ENCODE results near the gene BCR. TPM values are rescaled to one million over a fixed set of nuclear protein-coding genes. Genes with fewer than 3 reads are reported as not detected.
A peak's percentile ranks its signal among the peaks of the same experiment; 100 is the strongest.

The BCR gene
- polyA plus RNA-seq, 1 experiment = 24.0 TPM

DNA sequence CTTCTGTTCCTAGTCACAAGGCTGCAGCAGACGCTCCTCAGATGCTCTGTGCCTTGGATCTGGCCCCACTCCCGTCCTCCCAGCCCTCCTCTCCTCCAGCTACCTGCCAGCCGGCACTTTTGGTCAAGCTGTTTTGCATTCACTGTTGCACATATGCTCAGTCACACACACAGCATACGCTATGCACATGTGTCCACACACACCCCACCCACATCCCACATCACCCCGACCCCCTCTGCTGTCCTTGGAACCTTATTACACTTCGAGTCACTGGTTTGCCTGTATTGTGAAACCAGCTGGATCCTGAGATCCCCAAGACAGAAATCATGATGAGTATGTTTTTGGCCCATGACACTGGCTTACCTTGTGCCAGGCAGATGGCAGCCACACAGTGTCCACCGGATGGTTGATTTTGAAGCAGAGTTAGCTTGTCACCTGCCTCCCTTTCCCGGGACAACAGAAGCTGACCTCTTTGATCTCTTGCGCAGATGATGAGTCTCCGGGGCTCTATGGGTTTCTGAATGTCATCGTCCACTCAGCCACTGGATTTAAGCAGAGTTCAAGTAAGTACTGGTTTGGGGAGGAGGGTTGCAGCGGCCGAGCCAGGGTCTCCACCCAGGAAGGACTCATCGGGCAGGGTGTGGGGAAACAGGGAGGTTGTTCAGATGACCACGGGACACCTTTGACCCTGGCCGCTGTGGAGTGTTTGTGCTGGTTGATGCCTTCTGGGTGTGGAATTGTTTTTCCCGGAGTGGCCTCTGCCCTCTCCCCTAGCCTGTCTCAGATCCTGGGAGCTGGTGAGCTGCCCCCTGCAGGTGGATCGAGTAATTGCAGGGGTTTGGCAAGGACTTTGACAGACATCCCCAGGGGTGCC lies 109.8 kb downstream of the BCR start:
- POLR2A ChIA-PET = no interaction called here
- DNase-seq (ENCODE audit: low read depth) = no peak
- H3K36me3 ChIP-seq (ENCODE audit: control insufficient read depth, insufficient read depth, low read length) = peaks cover 28% of the 10 kb centered on the region

DNA sequence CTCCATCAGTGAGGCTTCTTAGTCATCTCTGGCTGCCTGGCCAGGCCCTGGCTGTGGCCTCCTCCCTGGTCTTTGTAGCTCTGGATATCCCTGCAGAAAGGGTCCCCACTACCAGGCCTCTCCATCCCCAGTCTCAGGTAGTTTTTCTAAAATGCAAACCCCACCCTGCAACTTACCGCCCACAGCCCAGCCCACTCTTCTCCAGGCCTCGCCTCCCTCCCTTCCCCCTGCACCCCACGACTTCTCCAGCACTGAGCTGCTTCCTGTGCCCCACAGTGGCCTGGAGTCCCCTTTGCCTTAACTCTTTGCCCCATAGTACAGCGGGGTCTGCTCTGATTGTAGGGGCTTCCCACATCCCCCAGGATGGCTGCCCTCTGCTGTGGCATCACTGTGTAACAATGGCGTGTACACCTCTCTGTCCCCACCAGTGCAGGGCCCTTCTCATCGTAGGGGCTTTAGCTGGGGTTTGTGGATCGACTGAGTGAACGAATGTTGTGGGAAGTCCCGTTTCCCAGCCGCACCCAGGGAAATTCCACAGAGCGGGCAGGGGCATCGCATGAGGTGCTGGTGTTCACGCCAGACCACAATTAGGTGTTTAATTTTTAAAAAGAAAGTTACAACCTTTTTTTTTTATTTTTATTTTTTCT lies 111.6 kb downstream of the BCR start:
- CTCF ChIA-PET = interaction anchor here (1.5 to 30.2 kb wide), 4 partner anchors 10 to 333 kb away, joined by 5 to 670 read pairs (median 12); partner anchors contain the start of gene BCR
- POLR2A ChIA-PET = no interaction called here
- no peaks in the 10 kb centered on the region for H3K27me3 ChIP-seq (ENCODE audit: control insufficient read depth, insufficient read depth, low read length)
- DNase-seq (ENCODE audit: low read depth) = no peak
- H3K4me3 ChIP-seq (ENCODE audit: low read depth, low read length) = no peak overlapping the region
- peaks cover 27% of the 10 kb centered on the region for H3K36me3 ChIP-seq (ENCODE audit: control insufficient read depth, insufficient read depth, low read length)
- TF ChIP-seq, protein P1, sequence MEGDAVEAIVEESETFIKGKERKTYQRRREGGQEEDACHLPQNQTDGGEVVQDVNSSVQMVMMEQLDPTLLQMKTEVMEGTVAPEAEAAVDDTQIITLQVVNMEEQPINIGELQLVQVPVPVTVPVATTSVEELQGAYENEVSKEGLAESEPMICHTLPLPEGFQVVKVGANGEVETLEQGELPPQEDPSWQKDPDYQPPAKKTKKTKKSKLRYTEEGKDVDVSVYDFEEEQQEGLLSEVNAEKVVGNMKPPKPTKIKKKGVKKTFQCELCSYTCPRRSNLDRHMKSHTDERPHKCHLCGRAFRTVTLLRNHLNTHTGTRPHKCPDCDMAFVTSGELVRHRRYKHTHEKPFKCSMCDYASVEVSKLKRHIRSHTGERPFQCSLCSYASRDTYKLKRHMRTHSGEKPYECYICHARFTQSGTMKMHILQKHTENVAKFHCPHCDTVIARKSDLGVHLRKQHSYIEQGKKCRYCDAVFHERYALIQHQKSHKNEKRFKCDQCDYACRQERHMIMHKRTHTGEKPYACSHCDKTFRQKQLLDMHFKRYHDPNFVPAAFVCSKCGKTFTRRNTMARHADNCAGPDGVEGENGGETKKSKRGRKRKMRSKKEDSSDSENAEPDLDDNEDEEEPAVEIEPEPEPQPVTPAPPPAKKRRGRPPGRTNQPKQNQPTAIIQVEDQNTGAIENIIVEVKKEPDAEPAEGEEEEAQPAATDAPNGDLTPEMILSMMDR (IDR thresholded peaks at IDR 0.05; ENCODE audit: insufficient read depth, low read depth, low read length) = no peak

More for the DNA sequence above, 109.8 kb downstream of the BCR start:
- no peak overlapping the region for H3K4me3 ChIP-seq (ENCODE audit: low read depth, low read length)
- no peaks in the 10 kb centered on the region for H3K27me3 ChIP-seq (ENCODE audit: control insufficient read depth, insufficient read depth, low read length)
- CTCF ChIA-PET = interaction anchor here (0.6 to 30.2 kb wide), 21 partner anchors 8 to 1263 kb away, joined by 3 to 670 read pairs (median 5); partner anchors contain the start of gene BCR
- TF ChIP-seq, protein P1 (IDR thresholded peaks at IDR 0.05; ENCODE audit: insufficient read depth, low read depth, low read length) = peak; percentile 92

DNA sequence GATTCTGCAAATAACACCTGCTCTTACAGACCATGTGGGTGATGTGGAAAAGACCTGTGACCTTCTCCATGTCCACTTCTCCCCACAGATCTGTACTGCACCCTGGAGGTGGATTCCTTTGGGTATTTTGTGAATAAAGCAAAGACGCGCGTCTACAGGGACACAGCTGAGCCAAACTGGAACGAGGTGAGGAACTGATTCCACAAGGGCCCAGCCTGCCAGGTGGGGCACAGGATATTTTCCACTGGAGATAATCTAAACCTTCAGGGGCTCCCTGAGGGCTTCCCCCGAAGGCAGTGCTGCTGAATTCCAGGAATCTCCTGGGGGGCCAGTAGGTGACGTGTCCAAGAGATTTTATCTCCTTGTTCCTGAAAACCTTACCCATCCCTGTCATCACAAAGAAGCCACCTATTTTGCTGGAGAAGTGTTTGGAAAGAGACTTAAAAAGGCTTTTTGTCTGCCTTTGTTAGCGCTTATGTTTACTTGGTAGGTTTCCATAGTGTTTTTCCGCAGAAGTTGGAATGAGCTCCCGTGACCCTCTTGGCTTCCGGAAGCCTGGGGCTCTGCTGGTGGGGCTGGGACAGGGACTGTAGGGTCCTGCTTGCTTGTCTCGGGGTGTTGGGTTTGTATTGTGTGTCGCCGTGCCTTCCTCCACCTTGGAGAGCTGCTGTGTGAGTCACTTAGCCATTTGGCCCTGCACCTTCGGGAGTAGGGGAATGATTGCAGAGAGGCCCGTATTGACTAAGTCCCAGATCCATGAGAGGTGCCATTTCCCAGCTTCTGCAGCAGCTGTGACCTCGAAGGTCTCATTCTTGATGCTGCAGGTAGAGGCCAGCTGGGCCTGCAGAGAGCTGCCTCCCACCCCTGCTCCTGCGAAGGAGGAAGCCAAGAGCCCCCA lies 112.4 kb downstream of the BCR start:
- ChIA-PET CTCF (interaction anchor here (1.0 to 30.2 kb wide), 5 partner anchors 11 to 334 kb away, joined by 3 to 670 read pairs (median 9); partner anchors contain the start of gene BCR), POLR2A (no interaction called here)
- Histone ChIP-seq H3K27me3 (ENCODE audit: control insufficient read depth, insufficient read depth, low read length) (no peaks in the 10 kb centered on the region), H3K36me3 (ENCODE audit: control insufficient read depth, insufficient read depth, low read length) (peaks cover 27% of the 10 kb centered on the region), H3K4me3 (ENCODE audit: low read depth, low read length) (no peak overlapping the region)
- DNase-seq (ENCODE audit: low read depth) = no peak
- TF ChIP-seq, protein P1 (IDR thresholded peaks at IDR 0.05; ENCODE audit: insufficient read depth, low read depth, low read length) = no peak

DNA sequence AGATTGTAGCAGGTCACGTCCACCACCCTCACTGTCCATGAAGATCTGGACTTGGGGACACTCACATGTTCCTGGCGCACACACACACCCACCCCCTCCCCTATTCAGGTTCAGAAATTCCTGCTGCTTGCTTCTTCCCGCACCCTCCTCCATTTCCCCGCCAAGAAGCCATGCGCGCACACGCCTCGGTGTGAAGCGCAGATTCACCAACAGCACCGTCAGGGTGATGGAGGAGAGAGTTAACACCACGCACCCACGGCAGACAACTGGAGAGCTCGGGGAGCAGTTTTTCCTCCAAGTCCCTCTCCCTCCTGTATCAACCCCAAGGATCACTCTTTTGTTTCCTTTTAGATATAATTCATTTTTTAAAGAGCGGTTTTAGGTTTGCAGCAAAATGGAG lies 113.4 kb downstream of the BCR start:
- no peak for DNase-seq (ENCODE audit: low read depth)
- Histone ChIP-seq H3K36me3 (ENCODE audit: control insufficient read depth, insufficient read depth, low read length) (peaks cover 23% of the 10 kb centered on the region), H3K27me3 (ENCODE audit: control insufficient read depth, insufficient read depth, low read length) (no peaks in the 10 kb centered on the region), H3K4me3 (ENCODE audit: low read depth, low read length) (no peak overlapping the region)
- ChIA-PET CTCF (interaction anchor here (1.0 to 30.2 kb wide), 4 partner anchors 12 to 128 kb away, joined by 3 to 670 read pairs (median 6); partner anchors contain the start of gene BCR), POLR2A (no interaction called here)
- TF ChIP-seq, protein P1 (IDR thresholded peaks at IDR 0.05; ENCODE audit: insufficient read depth, low read depth, low read length) = no peak
